DND-41 (cell line): ENCODE results near the gene PTPRD.

Experiments
- CTCF ChIP-seq: IDR thresholded peaks from 2 replicates; pipeline ENCODE4 v1.5.1; 2012; ENCODE audit warnings: borderline replicate concordance, low read length, moderate library complexity, mild to moderate bottlenecking; ENCODE audit not compliant: poor library complexity, severe bottlenecking; ENCODE audit errors: extremely low read depth
- EZH2 ChIP-seq: IDR thresholded peaks from 3 replicates; pipeline ENCODE4 v1.6.1; 2012; ENCODE audit warnings: borderline replicate concordance, low read depth, mild to moderate bottlenecking, moderate library complexity, low read length, inconsistent platforms; ENCODE audit not compliant: severe bottlenecking

DNA sequence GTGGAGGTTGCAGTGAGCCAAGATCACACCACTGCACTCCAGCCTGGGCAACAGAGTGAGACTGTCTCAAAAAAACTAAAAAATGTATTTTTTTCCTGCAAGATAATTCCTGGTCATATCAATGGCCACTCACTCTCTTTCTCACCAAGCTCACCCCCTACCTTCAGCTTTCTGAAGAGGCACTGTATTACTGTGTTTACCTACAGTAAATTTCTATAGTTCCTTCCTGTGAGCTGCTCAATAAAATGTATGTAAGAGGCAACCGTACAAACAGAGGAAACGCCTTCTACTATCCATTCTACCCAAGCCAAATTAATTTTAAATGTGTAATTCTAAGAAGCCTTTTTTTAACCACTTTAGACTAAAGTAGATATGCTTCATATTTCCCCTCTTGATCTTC, 1883.9 kb downstream of the PTPRD start:
- TF ChIP-seq CTCF (no peak), EZH2 (no peak)
